OCI-LY7 (cell line): ENCODE results near the gene NEDD8.

ENCODE experiments used
- CTCF ChIP-seq: fragments of 200-600 bp; sonication (generic); conservative IDR thresholded peaks from 2 replicates; pipeline ENCODE4 v1.5.1; 2014; ENCODE audit warnings: mild to moderate bottlenecking, antibody characterized with exemption, low read length, moderate library complexity, mixed read lengths
- EZH2phosphoT487 ChIP-seq: fragments of 200-600 bp; sonication (generic); IDR thresholded peaks from 2 replicates; pipeline ENCODE4 v1.6.1; 2018; ENCODE audit warnings: low read depth, borderline replicate concordance, mild to moderate bottlenecking, mixed run types, antibody characterized with exemption, low read length, moderate library complexity, mixed read lengths

- TF ChIP-seq CTCF (no peak), EZH2phosphoT487 (no peak)
Measured at GRCh38 chr14:24189059-24189375, 43.1 kb downstream of the NEDD8 start.
